ENCODE data around the gene EEFSEC.

DNA sequence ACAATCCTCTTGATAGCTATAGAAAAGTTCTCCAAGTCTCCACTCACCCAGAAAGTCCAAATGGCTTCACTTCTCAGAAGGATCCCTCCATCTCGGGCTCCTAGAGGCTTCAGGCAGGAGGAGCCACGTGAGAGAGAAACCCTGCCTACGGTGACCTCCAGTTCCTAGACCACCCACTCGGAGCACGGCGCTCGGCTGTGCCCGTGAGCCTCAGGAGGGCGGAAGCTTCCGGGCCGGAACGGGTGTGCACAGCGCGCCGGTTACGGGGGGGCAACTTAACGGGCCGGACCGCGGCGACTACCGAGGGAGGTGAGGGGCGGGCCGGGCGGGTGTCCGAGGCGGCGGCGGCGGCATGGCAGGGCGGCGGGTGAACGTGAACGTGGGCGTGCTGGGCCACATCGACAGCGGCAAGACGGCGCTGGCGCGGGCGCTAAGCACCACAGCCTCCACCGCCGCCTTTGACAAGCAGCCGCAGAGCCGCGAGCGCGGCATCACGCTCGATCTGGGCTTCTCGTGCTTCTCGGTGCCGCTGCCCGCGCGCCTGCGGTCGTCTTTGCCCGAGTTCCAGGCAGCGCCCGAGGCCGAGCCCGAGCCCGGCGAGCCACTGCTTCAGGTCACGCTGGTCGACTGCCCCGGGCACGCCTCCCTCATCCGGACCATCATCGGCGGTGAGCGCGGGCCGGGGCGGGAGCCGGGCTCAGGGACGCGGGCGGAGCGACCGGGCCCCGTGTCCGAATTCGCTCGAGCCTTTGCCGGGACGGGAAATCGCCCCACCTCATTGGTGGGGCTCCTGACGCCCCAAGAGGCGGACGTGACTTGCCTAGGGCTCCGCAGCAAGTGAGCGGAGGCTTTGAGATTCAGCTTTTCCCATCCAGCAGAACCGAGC lies at the start of gene EEFSEC:
- TF ChIP-seq, protein P1, sequence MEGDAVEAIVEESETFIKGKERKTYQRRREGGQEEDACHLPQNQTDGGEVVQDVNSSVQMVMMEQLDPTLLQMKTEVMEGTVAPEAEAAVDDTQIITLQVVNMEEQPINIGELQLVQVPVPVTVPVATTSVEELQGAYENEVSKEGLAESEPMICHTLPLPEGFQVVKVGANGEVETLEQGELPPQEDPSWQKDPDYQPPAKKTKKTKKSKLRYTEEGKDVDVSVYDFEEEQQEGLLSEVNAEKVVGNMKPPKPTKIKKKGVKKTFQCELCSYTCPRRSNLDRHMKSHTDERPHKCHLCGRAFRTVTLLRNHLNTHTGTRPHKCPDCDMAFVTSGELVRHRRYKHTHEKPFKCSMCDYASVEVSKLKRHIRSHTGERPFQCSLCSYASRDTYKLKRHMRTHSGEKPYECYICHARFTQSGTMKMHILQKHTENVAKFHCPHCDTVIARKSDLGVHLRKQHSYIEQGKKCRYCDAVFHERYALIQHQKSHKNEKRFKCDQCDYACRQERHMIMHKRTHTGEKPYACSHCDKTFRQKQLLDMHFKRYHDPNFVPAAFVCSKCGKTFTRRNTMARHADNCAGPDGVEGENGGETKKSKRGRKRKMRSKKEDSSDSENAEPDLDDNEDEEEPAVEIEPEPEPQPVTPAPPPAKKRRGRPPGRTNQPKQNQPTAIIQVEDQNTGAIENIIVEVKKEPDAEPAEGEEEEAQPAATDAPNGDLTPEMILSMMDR (IDR thresholded peaks at IDR 0.05) = no peak
- no peak for TF ChIP-seq ZFX (IDR thresholded peaks at IDR 0.05; ENCODE audit: borderline replicate concordance)
